Lung (tissue), 12 donors: Measurements from ENCODE around the gene FGD5. TPM values are rescaled to one million over a fixed set of nuclear protein-coding genes. Genes with fewer than 3 reads are reported as not detected.

Source experiments
- ATAC-seq: fragments of 200-7000 bp; cut with Tn5 transposase; one replicate; pipeline ENCODE4 v1.9.1; 2020; ENCODE audit warnings: moderate number of reproducible peaks; ENCODE audit not compliant: insufficient read depth, low FRiP score
- DNase-seq, 3 donors: peaks; one replicate each; pipeline ENCODE4 v3.0.0-alpha.2; 2013 to 2017
- H3K27ac ChIP-seq, 2 donors: one replicate each; pipeline ENCODE4 v1.5.1; 2013; ENCODE audit warnings: mild to moderate bottlenecking in 2 of 2, moderate library complexity in 2 of 2, control low read depth in 1 of 2, inconsistent platforms in 1 of 2, low read depth in 1 of 2, low read length in 1 of 2
- H3K27me3 ChIP-seq, 3 donors: one replicate each; pipeline ENCODE4 v1.5.1; 2013; ENCODE audit warnings: low read length in 2 of 3; ENCODE audit not compliant: control insufficient read depth in 3 of 3, insufficient read depth in 3 of 3
- H3K36me3 ChIP-seq, 4 donors: one replicate each; pipeline ENCODE4 v1.5.1; 2013; ENCODE audit warnings: low read length in 4 of 4, mild to moderate bottlenecking in 1 of 4, moderate library complexity in 1 of 4; ENCODE audit not compliant: control insufficient read depth in 4 of 4, insufficient read depth in 4 of 4
- H3K4me1 ChIP-seq, 5 donors: one replicate each; pipeline ENCODE4 v1.5.1; 2013; ENCODE audit warnings: low read length in 5 of 5, mild to moderate bottlenecking in 2 of 5, moderate library complexity in 1 of 5; ENCODE audit not compliant: control insufficient read depth in 5 of 5, insufficient read depth in 5 of 5
- H3K4me3 ChIP-seq: one replicate; pipeline ENCODE4 v1.5.1; 2013; ENCODE audit warnings: mild to moderate bottlenecking, control low read depth, moderate library complexity
- H3K9ac ChIP-seq, 2 donors: one replicate each; pipeline ENCODE4 v1.5.1; 2013; ENCODE audit warnings: low read length in 2 of 2, control low read depth in 1 of 2; ENCODE audit not compliant: insufficient read depth in 1 of 2
- H3K9me3 ChIP-seq, 4 donors: one replicate each; pipeline ENCODE4 v1.5.1; 2013; ENCODE audit warnings: low read length in 3 of 4, mild to moderate bottlenecking in 1 of 4, moderate library complexity in 1 of 4; ENCODE audit not compliant: control insufficient read depth in 4 of 4, insufficient read depth in 3 of 4
- WGBS, 2 donors: extraction: QIAGEN DNeasy Blood & Tissue Kit; methylation state at CpG; one replicate each; pipeline ENCODE4 v1.1.7; 2013; 5-methylcytosine and 5-hydroxymethylcytosine counted together
- polyA plus RNA-seq, 2 donors: library from polyadenylated mRNA; stranded (reverse); fragments of 200-250 nt; gene quantifications; one replicate each; pipeline ENCODE4 v1.2.1, GENCODE V29; 2013
- total RNA-seq, 2 donors: library from RNA; depleted of rRNA in 1 of 2; stranded (reverse); fragments of >200 nt in 1 of 2; gene quantifications; one replicate each; pipeline ENCODE4 v1.2.1, GENCODE V29; 2014 to 2021
- TF ChIP-seq, protein P1 (sequence below): IDR thresholded peaks from 2 replicates; pipeline ENCODE4 v1.5.1; 2012; ENCODE audit warnings: mild to moderate bottlenecking; ENCODE audit errors: control extremely low read depth, extremely low read depth
- donor health status: control.
- donor health status: control.
- donor health status: Bipolar disorder and iron deficiency.
- donor health status: healthy.
- donor health status: DM: yes; HTN: yes; CAD: no.

FGD5 gene
- total and polyA plus RNA-seq, 4 donors, result 14.6 to 58.5 (median 32.2) TPM

DNA sequence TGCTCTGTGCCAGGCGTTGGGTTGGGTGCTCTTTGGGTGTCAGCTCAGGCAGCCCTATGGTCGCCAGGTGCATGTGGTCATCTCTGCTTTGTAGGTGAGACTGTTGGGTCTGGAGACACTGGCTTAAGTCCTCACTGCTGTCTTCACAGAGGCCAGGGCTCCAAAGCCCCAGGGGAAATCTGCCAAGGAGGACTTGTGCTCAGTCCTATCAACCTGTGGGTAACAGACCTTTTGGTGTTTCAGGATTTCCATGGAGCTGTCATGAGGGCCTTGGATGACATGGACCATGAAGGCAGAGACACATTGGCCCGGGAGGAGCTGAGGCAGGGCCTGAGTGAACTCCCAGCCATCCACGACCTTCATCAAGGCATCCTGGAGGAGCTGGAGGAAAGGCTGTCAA is 78.5 kb downstream of the FGD5 start:
- Histone ChIP-seq H3K27ac (no peak overlapping the region), H3K27me3 (no peaks in the 10 kb centered on the region), H3K36me3 (peaks cover 0 to 26% (median 18%) of the 10 kb centered on the region in 4 donors), H3K4me3 (no peak overlapping the region), H3K4me1 (peaks cover 0 to 3% (median 0%) of the 10 kb centered on the region in 5 donors), H3K9ac (no peak overlapping the region), H3K9me3 (no peaks in the 10 kb centered on the region)
- no peak for ATAC-seq
- WGBS, 2 donors, result 82 to 87% methylated on average over 4 of the region's 4 CpGs
- TF ChIP-seq, protein P1, sequence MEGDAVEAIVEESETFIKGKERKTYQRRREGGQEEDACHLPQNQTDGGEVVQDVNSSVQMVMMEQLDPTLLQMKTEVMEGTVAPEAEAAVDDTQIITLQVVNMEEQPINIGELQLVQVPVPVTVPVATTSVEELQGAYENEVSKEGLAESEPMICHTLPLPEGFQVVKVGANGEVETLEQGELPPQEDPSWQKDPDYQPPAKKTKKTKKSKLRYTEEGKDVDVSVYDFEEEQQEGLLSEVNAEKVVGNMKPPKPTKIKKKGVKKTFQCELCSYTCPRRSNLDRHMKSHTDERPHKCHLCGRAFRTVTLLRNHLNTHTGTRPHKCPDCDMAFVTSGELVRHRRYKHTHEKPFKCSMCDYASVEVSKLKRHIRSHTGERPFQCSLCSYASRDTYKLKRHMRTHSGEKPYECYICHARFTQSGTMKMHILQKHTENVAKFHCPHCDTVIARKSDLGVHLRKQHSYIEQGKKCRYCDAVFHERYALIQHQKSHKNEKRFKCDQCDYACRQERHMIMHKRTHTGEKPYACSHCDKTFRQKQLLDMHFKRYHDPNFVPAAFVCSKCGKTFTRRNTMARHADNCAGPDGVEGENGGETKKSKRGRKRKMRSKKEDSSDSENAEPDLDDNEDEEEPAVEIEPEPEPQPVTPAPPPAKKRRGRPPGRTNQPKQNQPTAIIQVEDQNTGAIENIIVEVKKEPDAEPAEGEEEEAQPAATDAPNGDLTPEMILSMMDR, result no peak
- DNase-seq, result no peak

DNA sequence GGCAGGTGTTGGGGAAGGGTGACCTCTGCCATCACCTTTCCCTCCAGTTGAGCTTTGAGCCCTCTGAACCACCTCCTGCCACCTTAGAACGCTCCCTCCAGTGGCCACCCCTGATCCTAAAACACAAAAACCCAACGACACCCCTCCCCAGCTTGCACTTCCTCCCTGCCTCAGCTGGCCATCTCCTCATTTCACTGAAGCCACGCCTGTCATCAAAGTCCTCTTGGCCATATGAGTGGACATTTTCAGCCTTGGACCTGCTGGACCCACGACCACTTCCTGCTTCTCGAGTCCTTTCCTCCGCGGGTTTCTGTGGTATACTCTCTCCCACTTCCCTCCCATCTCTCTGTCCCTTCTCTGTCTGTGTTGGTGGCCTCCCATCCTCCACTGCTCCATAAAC is 80.2 kb downstream of the FGD5 start:
- Histone ChIP-seq H3K4me3 (no peak overlapping the region), H3K4me1 (peaks cover 0 to 11% (median 0%) of the 10 kb centered on the region in 5 donors), H3K27me3 (no peaks in the 10 kb centered on the region), H3K36me3 (peaks cover 0 to 26% (median 18%) of the 10 kb centered on the region in 4 donors), H3K27ac (no peak overlapping the region), H3K9me3 (no peaks in the 10 kb centered on the region), H3K9ac (no peak overlapping the region)
- DNase-seq (no peak), ATAC-seq (no peak)
- TF ChIP-seq, protein P1, result no peak
- WGBS, 2 donors, result 48 to 59% methylated on average over 7 of the region's 7 CpGs

DNA sequence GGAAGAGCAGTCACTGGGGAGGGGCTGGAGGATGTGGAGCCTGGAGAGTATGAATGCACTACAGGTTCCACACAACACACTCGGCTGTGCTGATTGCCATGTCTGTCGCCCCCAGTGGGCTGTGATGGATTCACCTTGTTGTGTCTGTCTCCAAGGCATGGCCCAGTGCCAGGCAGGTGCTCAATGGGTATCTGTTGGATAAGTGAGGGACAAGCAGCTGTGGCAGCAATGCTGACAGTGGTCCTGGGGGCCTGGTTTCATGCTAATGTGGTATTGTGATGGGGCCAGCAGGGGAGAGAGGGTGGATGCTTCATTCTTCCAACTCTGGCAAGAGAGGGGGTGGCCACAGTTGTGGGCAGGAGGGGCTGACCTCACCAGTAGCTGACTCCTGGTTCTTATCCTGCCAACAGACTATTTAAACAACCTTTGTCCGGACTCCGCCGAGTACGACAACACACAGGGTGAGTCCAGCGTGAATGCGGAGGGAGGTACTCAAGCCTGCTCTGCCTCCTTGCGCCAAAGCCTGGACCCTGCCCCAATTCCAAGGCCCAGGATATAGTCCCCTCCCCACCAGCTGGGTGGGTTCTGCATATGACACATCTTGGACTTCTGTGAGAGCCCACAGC is 81.3 kb downstream of the FGD5 start:
- no peak overlapping the region for H3K9ac ChIP-seq
- ATAC-seq, result no peak
- H3K4me3 ChIP-seq, result no peak overlapping the region
- no peaks in the 10 kb centered on the region for H3K9me3 ChIP-seq
- no peak overlapping the region for H3K27ac ChIP-seq
- peaks cover 0 to 28% (median 19%) of the 10 kb centered on the region in 4 donors for H3K36me3 ChIP-seq
- H3K4me1 ChIP-seq, result peaks cover 0 to 11% (median 0%) of the 10 kb centered on the region in 5 donors
- H3K27me3 ChIP-seq, result no peaks in the 10 kb centered on the region
- 69 to 87% methylated on average over 9 of the region's 9 CpGs for WGBS, 2 donors
- no peak for DNase-seq
- TF ChIP-seq, protein P1, result no peak
